Heart left ventricle (tissue), 13 donors: Measurements from ENCODE around the gene TNFRSF8.

Experiments used
- CTCF ChIP-seq, 12 donors: fragments of 200-600 bp; sonication (generic) in 4 of 12; IDR thresholded peaks; one replicate each; pipeline versions ENCODE4 v1.5.0 to v1.8.0; 2018 to 2022; ENCODE audit warnings: antibody characterized with exemption in 12 of 12, mild to moderate bottlenecking in 5 of 12
- POLR2A ChIP-seq, 2 donors: fragments of 450-650 bp; IDR thresholded peaks; one replicate each; pipeline ENCODE4 v1.6.1; 2017; ENCODE audit warnings: antibody characterized with exemption in 2 of 2, mild to moderate bottlenecking in 2 of 2, moderate library complexity in 2 of 2
- donor health status: ischemic (EF 13 %, LVEDD 7.1; RV severe dilation, severe dysfunction).
- donor health status: DM: no; HTN: yes; CAD: no.
- donor health status: DM: no; HTN: no; CAD: no.
- donor health status: ischemic (EF 25% LVEDD 6.9; RV normal size, moderate dysfunction).
- donor health status: ischemic (EF 25% LVEDD 5.7; RV mildly dilated, moderate dysfunction).
- donor health status: ischemic (EF 35%, LVEDD 5.7; RV mildly dilated, moderate dysfunction).
- donor health status: nonischemic (EF 11% LVEDD 7.7; RV severe dilation, severe dysfunction).
- donor health status: DM: yes; HTN: yes; CAD: no.
- donor health status: PGD.
- donor health status: ischemic (EF 29% LVEDD 5.4; RV normal size, mild dysfunction).
- donor health status: nonischemic (EF 23%, LVEDD 6.1; RV moderate dilation, normal function).

GRCh38 chr1:12159816-12160215, 96.7 kb downstream of the TNFRSF8 start:
- TF ChIP-seq CTCF (IDR thresholded peaks at IDR 0.05), result no peak
- TF ChIP-seq POLR2A (IDR thresholded peaks at IDR 0.05), result no peak
